Jurkat, Clone E6-1 (cell line): ENCODE data around the gene SDSL.

Experiments
- DNase-seq: peaks from one replicate; pipeline ENCODE4 v3.0.0-alpha.2; 2011; ENCODE audit warnings: low read depth, low spot score
- H3K4me3 ChIP-seq: 2 replicates; pipeline ENCODE4 v1.5.1; 2011; ENCODE audit warnings: mild to moderate bottlenecking, low read length, control low read depth, moderate library complexity

Gene SDSL

GRCh38 chr12:113416091-113416754 lies 6.0 kb upstream of the SDSL start:
- no peak for DNase-seq
- no peak overlapping the region for H3K4me3 ChIP-seq

- no peak for DNase-seq
- no peak overlapping the region for H3K4me3 ChIP-seq
Measured at GRCh38 chr12:113418213-113418879, 3.8 kb upstream of the SDSL start.

- no peak overlapping the region for H3K4me3 ChIP-seq
- no peak for DNase-seq
Measured at GRCh38 chr12:113420996-113421595, 1.1 kb upstream of the SDSL start.

- H3K4me3 ChIP-seq, result no peak overlapping the region
- DNase-seq, result no peak
Measured at GRCh38 chr12:113422886-113423669, 898 bp downstream of the SDSL start.

- no peak overlapping the region for H3K4me3 ChIP-seq
- DNase-seq, result no peak
Measured at GRCh38 chr12:113424456-113424855, 2.3 kb downstream of the SDSL start.

- DNase-seq, result peak; percentile 18
- H3K4me3 ChIP-seq, result no peak overlapping the region
Measured at GRCh38 chr12:113424915-113425823, 3.0 kb downstream of the SDSL start.

GRCh38 chr12:113425960-113426453 lies 3.8 kb downstream of the SDSL start:
- peak; percentile 17 for DNase-seq
- H3K4me3 ChIP-seq, result no peak overlapping the region

- no peak for DNase-seq
- no peak overlapping the region for H3K4me3 ChIP-seq
Measured at GRCh38 chr12:113427882-113428281, 5.7 kb downstream of the SDSL start.

GRCh38 chr12:113428482-113428881 lies 6.3 kb downstream of the SDSL start:
- H3K4me3 ChIP-seq, result no peak overlapping the region
- no peak for DNase-seq

- no peak overlapping the region for H3K4me3 ChIP-seq
- DNase-seq, result no peak
Measured at GRCh38 chr12:113432986-113433385, 10.8 kb downstream of the SDSL start.

GRCh38 chr12:113435367-113435766 lies 13.2 kb downstream of the SDSL start:
- DNase-seq, result no peak
- H3K4me3 ChIP-seq, result no peak overlapping the region

- H3K4me3 ChIP-seq, result no peak overlapping the region
- no peak for DNase-seq
Measured at GRCh38 chr12:113436586-113436985, 14.4 kb downstream of the SDSL start.

- DNase-seq, result no peak
- H3K4me3 ChIP-seq, result no peak overlapping the region
Measured at GRCh38 chr12:113436993-113437728, 15.0 kb downstream of the SDSL start.

GRCh38 chr12:113437729-113438100 lies 15.5 kb downstream of the SDSL start:
- DNase-seq, result no peak
- H3K4me3 ChIP-seq, result no peak overlapping the region

- DNase-seq, result no peak
- no peak overlapping the region for H3K4me3 ChIP-seq
Measured at GRCh38 chr12:113438523-113439300, 16.5 kb downstream of the SDSL start.

GRCh38 chr12:113439301-113439597 lies 17.1 kb downstream of the SDSL start:
- no peak for DNase-seq
- no peak overlapping the region for H3K4me3 ChIP-seq

- DNase-seq, result no peak
- no peak overlapping the region for H3K4me3 ChIP-seq
Measured at GRCh38 chr12:113439606-113440030, 17.4 kb downstream of the SDSL start.

- no peak for DNase-seq
- no peak overlapping the region for H3K4me3 ChIP-seq
Measured at GRCh38 chr12:113440336-113440735, 18.2 kb downstream of the SDSL start.
